ENCODE data around the gene PKN1. TPM values are rescaled to one million over a fixed set of nuclear protein-coding genes. Genes with fewer than 3 reads are reported as not detected.

Gene PKN1
- total RNA-seq, 1 experiment from 2014 or later, result 170 TPM

DNA sequence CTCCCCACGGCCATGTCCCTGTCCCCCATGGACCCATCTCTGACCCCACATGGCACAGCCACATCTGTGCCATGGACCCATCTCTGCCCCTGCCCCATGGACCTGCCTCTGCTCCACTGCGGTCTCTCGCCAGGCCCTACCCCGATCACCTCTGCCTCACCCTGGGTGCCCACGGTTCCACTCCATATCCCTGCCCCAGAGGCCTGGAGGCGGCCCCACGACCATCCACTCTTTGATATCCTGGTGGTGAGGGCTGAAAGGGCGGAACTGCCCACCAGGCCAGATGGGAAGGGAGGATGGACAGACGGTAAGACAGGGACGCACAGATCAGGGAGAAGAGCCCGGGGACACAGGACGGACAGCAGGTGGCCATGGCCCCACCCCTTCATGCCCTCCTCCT lies 41.7 kb downstream of the PKN1 start:
- Mint-ChIP-seq H3K4me1 (peaks cover 24% of the 10 kb centered on the region), H3K36me3 (peaks cover 4% of the 10 kb centered on the region; the same call in 1 of the 2 replicates), H3K27ac (no peak overlapping the region), H3K27me3 (ENCODE audit: low read depth) (peaks cover 12% of the 10 kb centered on the region), H3K4me3 (peak overlapping the region; percentile 27), H3K9me3 (no peaks in the 10 kb centered on the region)
- DNase-seq (ENCODE audit: low spot score), result no peak
- POLR2A ChIA-PET, result no interaction called here
- TF ChIP-seq, protein P1, sequence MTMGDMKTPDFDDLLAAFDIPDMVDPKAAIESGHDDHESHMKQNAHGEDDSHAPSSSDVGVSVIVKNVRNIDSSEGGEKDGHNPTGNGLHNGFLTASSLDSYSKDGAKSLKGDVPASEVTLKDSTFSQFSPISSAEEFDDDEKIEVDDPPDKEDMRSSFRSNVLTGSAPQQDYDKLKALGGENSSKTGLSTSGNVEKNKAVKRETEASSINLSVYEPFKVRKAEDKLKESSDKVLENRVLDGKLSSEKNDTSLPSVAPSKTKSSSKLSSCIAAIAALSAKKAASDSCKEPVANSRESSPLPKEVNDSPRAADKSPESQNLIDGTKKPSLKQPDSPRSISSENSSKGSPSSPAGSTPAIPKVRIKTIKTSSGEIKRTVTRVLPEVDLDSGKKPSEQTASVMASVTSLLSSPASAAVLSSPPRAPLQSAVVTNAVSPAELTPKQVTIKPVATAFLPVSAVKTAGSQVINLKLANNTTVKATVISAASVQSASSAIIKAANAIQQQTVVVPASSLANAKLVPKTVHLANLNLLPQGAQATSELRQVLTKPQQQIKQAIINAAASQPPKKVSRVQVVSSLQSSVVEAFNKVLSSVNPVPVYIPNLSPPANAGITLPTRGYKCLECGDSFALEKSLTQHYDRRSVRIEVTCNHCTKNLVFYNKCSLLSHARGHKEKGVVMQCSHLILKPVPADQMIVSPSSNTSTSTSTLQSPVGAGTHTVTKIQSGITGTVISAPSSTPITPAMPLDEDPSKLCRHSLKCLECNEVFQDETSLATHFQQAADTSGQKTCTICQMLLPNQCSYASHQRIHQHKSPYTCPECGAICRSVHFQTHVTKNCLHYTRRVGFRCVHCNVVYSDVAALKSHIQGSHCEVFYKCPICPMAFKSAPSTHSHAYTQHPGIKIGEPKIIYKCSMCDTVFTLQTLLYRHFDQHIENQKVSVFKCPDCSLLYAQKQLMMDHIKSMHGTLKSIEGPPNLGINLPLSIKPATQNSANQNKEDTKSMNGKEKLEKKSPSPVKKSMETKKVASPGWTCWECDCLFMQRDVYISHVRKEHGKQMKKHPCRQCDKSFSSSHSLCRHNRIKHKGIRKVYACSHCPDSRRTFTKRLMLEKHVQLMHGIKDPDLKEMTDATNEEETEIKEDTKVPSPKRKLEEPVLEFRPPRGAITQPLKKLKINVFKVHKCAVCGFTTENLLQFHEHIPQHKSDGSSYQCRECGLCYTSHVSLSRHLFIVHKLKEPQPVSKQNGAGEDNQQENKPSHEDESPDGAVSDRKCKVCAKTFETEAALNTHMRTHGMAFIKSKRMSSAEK (CRISPR knock-in tag; IDR thresholded peaks at IDR 0.05; ENCODE audit: borderline replicate concordance), result no peak
- TF ChIP-seq, protein P2, sequence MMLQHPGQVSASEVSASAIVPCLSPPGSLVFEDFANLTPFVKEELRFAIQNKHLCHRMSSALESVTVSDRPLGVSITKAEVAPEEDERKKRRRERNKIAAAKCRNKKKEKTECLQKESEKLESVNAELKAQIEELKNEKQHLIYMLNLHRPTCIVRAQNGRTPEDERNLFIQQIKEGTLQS (CRISPR knock-in tag; conservative IDR thresholded peaks at IDR 0.05), result no peak
- no peak for TF ChIP-seq MYBL2 (CRISPR knock-in tag; IDR thresholded peaks at IDR 0.05)
- no peak for TF ChIP-seq ERG (CRISPR knock-in tag; IDR thresholded peaks at IDR 0.05)
- TF ChIP-seq JUN (CRISPR knock-in tag; IDR thresholded peaks at IDR 0.05), result no peak
- TF ChIP-seq ZNF396 (CRISPR knock-in tag; IDR thresholded peaks at IDR 0.05; ENCODE audit: borderline replicate concordance), result no peak
- no peak for TF ChIP-seq EMX1 (CRISPR knock-in tag; IDR thresholded peaks at IDR 0.05)
- TF ChIP-seq FOXP1 (CRISPR knock-in tag; IDR thresholded peaks at IDR 0.05; ENCODE audit: borderline replicate concordance), result no peak
- TF ChIP-seq ZNF317 (CRISPR knock-in tag; IDR thresholded peaks at IDR 0.05; ENCODE audit: borderline replicate concordance, low read depth), result no peak
- TF ChIP-seq ZNF425 (CRISPR knock-in tag; conservative IDR thresholded peaks at IDR 0.05), result no peak
- ATAC-seq, result no peak
- CTCF ChIA-PET, result interaction anchor here (0.6 to 5.0 kb wide), 22 partner anchors 9 to 361 kb away, joined by 3 to 46 read pairs (median 4); partner anchors contain the start of genes ASF1B and GIPC1

DNA sequence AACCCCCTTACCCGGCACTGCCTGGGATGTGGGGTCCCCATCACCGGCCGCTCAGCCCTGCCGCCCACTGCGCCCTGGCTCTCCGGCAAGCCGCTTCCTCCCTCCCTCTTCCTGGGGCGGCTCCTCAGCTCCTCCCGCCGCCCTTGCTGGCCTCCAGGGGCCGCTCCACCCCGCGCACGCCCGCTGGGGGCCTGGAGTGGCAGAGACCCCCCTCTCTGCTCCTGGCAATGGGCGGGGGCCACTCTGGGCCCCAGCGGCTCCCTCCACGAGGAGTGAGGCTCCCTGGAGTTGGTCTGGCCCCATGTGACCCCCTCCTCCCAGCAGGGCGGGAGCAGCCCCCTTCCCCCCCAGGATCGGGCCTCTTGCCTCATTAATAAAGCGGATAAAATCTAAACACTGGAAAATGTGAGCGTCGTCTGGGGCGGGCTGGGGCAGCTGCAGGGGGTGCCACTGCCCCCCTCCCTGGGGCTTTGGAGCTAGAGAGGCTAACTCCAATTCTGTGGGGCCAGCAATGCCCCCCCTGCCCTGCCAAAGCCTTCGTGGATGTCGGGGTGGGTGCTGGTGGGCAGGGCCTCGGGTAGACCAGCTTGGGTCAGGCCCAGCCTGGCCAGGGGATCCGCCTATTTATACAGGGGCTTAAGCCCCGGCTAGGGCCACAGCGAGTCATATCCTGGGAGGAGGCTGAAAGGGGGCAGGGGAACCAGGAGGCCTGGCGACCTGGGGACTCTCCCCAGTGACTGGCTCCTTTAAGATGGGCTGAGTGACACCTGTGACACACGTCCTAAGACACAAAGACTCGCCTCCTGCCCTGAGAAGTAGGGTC lies 42.4 kb downstream of the PKN1 start, which contains the start of gene PTGER1:
Gene PTGER1, minus strand, starts transcription at position 104 of the 823 bp plus-strand sequence. CDS start 1,034 bp downstream, outside the sequence.
- ChIA-PET CTCF (interaction anchor here (0.6 to 5.0 kb wide), 22 partner anchors 8 to 361 kb away, joined by 3 to 46 read pairs (median 4); partner anchors contain the start of genes ASF1B and GIPC1), POLR2A (no interaction called here)
- ATAC-seq (peak; percentile 23), DNase-seq (ENCODE audit: low spot score) (peak; percentile 60)
- H3K9me3 Mint-ChIP-seq, result no peaks in the 10 kb centered on the region
- H3K4me3 Mint-ChIP-seq, result peak within 1 kb of the TSS; percentile 27
- peaks cover 12% of the 10 kb centered on the region for H3K27me3 Mint-ChIP-seq (ENCODE audit: low read depth)
- TF ChIP-seq, protein P1 (CRISPR knock-in tag; IDR thresholded peaks at IDR 0.05; ENCODE audit: borderline replicate concordance), result no peak
- TF ChIP-seq ZNF423 (CRISPR knock-in tag; IDR thresholded peaks at IDR 0.05) (peak; percentile 17; the same call in 1 of the 2 replicates), SP1 (CRISPR knock-in tag; conservative IDR thresholded peaks at IDR 0.05) (peak; percentile 32; the same call in 1 of the 2 replicates), IRF1 (CRISPR knock-in tag; IDR thresholded peaks at IDR 0.05) (no peak), FOXK1 (CRISPR knock-in tag; IDR thresholded peaks at IDR 0.05) (0 out of 2 replicates have a peak, but pooled peaks have one; percentile 19)
- TF ChIP-seq, protein P3, sequence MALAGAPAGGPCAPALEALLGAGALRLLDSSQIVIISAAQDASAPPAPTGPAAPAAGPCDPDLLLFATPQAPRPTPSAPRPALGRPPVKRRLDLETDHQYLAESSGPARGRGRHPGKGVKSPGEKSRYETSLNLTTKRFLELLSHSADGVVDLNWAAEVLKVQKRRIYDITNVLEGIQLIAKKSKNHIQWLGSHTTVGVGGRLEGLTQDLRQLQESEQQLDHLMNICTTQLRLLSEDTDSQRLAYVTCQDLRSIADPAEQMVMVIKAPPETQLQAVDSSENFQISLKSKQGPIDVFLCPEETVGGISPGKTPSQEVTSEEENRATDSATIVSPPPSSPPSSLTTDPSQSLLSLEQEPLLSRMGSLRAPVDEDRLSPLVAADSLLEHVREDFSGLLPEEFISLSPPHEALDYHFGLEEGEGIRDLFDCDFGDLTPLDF (CRISPR knock-in tag; IDR thresholded peaks at IDR 0.05), result no peak
- H3K27ac Mint-ChIP-seq, result peak within 1 kb of the TSS; percentile 38; the same call in 1 of the 2 replicates
- H3K4me1 Mint-ChIP-seq, result peaks cover 24% of the 10 kb centered on the region
- peaks cover 4% of the 10 kb centered on the region; the same call in 1 of the 2 replicates for H3K36me3 Mint-ChIP-seq

Data from WTC11 (cell line).